ENCODE measurements around the gene CCR7.

Gene CCR7

DNA sequence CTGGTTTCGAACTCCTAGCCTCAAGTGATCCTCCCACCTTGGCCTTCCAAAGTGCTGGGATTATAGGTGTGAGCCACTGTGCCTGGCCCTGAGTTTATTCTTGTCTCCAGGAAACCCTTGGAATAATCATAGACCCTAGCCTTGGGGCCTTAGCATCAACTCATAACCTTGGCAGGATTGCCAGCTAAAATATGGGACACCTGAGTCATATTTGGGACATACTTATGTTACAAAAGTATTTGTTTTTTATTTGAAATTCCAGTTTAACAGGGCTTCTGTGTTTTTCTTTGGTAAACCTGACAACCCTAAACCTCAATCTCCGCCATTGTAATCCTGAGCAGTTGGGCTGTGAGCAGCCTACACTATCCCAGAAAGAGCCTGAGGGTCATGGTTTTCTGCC, 35.3 kb downstream of the CCR7 start:
- in situ Hi-C loops (cut with HindIII; ENCODE audit: low sequenced_read_pairs) = loop anchor here (5.0 kb wide), 2 partner anchors 68 to 93 kb away; no protein-coding TSS in a partner anchor
- no peak for DNase-seq (ENCODE audit: low read depth)
- no peak overlapping the region for H3K4me3 ChIP-seq (ENCODE audit: low read depth, low read length)
- TF ChIP-seq, protein P1, sequence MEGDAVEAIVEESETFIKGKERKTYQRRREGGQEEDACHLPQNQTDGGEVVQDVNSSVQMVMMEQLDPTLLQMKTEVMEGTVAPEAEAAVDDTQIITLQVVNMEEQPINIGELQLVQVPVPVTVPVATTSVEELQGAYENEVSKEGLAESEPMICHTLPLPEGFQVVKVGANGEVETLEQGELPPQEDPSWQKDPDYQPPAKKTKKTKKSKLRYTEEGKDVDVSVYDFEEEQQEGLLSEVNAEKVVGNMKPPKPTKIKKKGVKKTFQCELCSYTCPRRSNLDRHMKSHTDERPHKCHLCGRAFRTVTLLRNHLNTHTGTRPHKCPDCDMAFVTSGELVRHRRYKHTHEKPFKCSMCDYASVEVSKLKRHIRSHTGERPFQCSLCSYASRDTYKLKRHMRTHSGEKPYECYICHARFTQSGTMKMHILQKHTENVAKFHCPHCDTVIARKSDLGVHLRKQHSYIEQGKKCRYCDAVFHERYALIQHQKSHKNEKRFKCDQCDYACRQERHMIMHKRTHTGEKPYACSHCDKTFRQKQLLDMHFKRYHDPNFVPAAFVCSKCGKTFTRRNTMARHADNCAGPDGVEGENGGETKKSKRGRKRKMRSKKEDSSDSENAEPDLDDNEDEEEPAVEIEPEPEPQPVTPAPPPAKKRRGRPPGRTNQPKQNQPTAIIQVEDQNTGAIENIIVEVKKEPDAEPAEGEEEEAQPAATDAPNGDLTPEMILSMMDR (IDR thresholded peaks at IDR 0.05; ENCODE audit: low read depth, low read length, missing control alignments) = no peak

DNA sequence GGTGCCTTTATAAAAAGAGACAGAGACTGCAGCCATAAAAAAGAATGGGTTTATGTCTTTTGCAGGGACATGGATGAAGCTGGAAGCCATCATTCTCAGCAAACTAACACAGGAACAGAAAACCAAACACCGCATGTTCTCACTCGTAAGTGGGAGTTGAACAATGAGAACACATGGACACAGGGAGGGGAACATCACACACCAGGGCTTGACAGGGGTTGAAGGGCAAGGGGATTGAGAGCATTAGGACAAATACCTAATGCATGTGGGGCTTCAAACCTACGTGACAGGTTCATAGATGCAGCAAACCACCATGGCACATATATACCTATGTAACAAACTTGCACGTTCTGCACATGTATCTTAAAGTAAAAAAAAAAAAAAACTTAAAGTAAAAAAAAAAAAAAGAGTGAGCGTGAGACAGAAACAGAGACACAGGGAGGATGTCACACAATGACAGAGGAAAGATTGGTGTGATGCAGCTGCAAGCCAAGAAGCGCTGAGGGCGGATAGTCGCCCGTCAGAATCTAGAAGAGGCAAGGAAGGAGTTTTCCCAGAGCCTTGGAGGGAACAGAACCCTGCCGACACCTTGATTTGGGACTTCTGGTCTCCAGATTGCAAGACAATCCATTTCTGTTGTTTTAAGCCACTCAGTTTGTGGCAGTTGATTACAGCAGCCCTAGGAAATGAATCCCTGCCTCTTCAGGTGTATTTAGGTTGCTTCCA, 36.4 kb downstream of the CCR7 start:
- TF ChIP-seq, protein P1 (IDR thresholded peaks at IDR 0.05; ENCODE audit: low read depth, low read length, missing control alignments) = no peak
- DNase-seq (ENCODE audit: low read depth) = no peak
- in situ Hi-C loops (cut with HindIII; ENCODE audit: low sequenced_read_pairs) = no loop called here
- H3K4me3 ChIP-seq (ENCODE audit: low read depth, low read length) = no peak overlapping the region

DNA sequence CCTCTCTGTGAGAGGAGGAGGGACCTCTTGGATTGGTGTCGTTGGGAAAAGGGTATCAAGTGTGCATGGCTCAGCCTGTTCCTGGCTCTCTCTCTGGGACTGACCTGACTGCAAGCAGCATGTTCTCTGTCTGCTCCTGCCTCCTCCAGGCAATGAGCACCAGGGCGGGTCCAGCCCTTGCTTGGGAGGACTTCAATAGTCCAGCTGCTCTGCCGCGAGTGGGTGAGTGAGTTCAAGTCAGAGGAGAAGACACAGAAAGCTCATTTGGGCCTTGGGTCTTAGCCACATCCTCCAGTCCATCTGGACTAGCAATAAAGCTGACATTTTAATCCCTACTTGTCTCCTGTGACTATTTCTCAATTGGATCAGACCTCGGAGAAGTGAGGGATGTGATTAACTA, 38.6 kb downstream of the CCR7 start:
- no peak overlapping the region for H3K4me3 ChIP-seq (ENCODE audit: low read depth, low read length)
- TF ChIP-seq, protein P1 (IDR thresholded peaks at IDR 0.05; ENCODE audit: low read depth, low read length, missing control alignments) = no peak
- no peak for DNase-seq (ENCODE audit: low read depth)
- in situ Hi-C loops (cut with HindIII; ENCODE audit: low sequenced_read_pairs) = no loop called here

DNA sequence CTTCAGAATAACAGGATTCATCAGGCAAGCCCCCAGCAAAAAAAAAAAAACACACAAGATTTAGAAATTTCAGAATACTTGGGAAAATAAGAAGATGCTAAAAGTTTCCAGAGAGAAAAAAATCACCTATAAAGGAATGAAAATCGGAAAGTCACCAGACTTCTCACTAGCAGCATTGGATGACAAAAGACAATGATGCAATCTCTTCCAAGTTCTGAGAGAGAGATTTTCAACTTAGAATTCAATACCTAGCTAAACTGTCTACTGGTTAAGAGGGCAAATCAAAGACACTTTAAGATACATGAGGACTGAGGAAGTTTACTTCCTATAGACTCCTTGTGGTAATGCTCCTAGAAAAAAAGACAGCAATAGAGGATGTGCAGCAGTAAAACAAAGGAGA, 40.0 kb downstream of the CCR7 start:
- TF ChIP-seq, protein P1 (IDR thresholded peaks at IDR 0.05; ENCODE audit: low read depth, low read length, missing control alignments) = no peak
- no peak for DNase-seq (ENCODE audit: low read depth)
- in situ Hi-C loops (cut with HindIII; ENCODE audit: low sequenced_read_pairs) = no loop called here
- H3K4me3 ChIP-seq (ENCODE audit: low read depth, low read length) = no peak overlapping the region

DNA sequence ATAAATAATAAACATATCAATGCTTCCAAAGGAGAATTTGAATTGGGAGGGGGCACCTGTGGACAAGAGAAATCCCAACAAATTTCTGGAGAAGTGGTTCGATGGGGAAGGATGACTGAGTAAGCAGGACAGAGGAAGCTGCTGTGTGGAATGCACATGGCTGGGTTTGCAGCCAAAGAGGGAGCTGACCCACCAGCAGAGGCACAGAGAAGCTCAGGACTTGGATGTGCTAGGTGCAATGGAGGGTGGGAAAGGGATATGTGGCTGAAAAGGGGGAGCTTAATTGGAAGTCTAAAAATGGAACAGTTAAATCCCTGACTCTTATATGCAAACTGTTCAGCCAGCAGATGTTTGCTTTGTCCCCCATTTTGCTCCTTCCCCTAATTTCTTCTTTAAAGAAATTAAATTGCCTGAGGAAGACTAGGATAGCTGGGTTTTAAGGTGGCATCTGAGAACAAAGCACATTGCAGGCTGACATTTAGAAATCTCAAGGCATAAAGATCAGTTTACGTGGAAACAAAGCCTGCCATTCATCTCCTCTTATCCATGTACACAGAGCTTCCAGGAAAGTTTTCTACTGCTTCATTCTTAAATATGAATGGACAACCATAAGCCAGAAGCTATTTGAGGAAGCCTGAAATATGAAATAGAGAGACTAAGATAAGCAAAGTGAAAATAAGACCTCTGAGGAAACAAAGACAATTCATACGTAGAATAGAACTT, 40.9 kb downstream of the CCR7 start:
- TF ChIP-seq, protein P1 (IDR thresholded peaks at IDR 0.05; ENCODE audit: low read depth, low read length, missing control alignments) = no peak
- no peak overlapping the region for H3K4me3 ChIP-seq (ENCODE audit: low read depth, low read length)
- in situ Hi-C loops (cut with HindIII; ENCODE audit: low sequenced_read_pairs) = no loop called here
- DNase-seq (ENCODE audit: low read depth) = no peak

DNA sequence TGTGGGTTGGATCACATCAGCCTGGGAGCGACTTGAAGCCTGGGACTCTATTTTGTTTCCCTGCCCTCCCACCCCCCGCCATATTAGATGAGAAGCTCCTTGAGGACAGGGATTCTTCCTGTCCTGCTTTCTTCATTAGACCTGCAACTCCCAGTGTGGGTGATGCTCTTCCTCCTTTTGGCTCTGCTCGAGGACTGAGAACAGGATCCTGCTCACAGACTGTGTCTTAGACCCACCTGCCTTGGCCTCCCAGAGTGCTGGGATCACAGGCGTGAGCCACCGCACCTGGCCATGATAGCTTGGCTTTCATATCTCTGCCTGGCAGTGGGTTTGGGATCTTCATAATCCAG, 42.3 kb downstream of the CCR7 start:
- in situ Hi-C loops (cut with HindIII; ENCODE audit: low sequenced_read_pairs) = no loop called here
- TF ChIP-seq, protein P1 (IDR thresholded peaks at IDR 0.05; ENCODE audit: low read depth, low read length, missing control alignments) = no peak
- no peak for DNase-seq (ENCODE audit: low read depth)
- H3K4me3 ChIP-seq (ENCODE audit: low read depth, low read length) = no peak overlapping the region

Measured in astrocyte of the cerebellum (primary cell).